Endothelial cell of umbilical vein (primary cell): ENCODE measurements around the gene TMPRSS3. TPM values are rescaled to one million over a fixed set of nuclear protein-coding genes. Genes with fewer than 3 reads are reported as not detected.

Source experiments
- BruUV-seq: library from RNA; stranded (reverse); fragments of 400-500 nt; replicated peaks from 2 replicates; lab custom pipeline; 2021; lab: Mats Ljungman, UMichigan
- CTCF ChIA-PET: fragments of 300-600, 350-600 bp; sonication (Branson Sonifier 250); formaldehyde crosslinking; loops from one replicate; lab custom pipeline; 2021; ENCODE audit warnings: antibody characterized with exemption, inconsistent platforms; lab: Charles Lee
- POLR2A ChIA-PET: fragments of 300-600, 350-600 bp; sonication (Branson Sonifier 250); formaldehyde crosslinking; loops from one replicate; lab custom pipeline; 2021; ENCODE audit warnings: antibody characterized with exemption, inconsistent platforms; lab: Charles Lee
- DNase-seq: peaks from one replicate; pipeline ENCODE4 v3.0.0-alpha.2; 2011; ENCODE audit warnings: low read depth, low spot score
- FAIRE-seq: peaks from 2 replicates; lab custom pipeline; 2011; peaks lifted over from hg19 to GRCh38; lab: Jason Lieb, UNC
- H2AFZ ChIP-seq: 2 replicates; pipeline ENCODE4 v1.6.0; 2012; ENCODE audit warnings: low read depth, low read length, control low read depth, inconsistent platforms
- H3K27ac ChIP-seq: 2 replicates; pipeline ENCODE4 v1.5.1; 2011; ENCODE audit warnings: low read depth, mild to moderate bottlenecking, control low read depth, low read length, moderate library complexity; ENCODE audit not compliant: insufficient read depth
- H3K27me3 ChIP-seq, 2 experiments: 2 replicates each; pipeline versions ENCODE4 v1.6.0 to v1.6.1; 2011; ENCODE audit warnings: low read length in 2 of 2, mixed read lengths in 1 of 2; ENCODE audit not compliant: control insufficient read depth in 2 of 2, insufficient read depth in 2 of 2
- H3K36me3 ChIP-seq, 2 experiments: 2 replicates in 1 of 2; 3 replicates in 1 of 2; pipeline ENCODE4 v1.5.1; 2011; ENCODE audit warnings: low read length in 2 of 2, mild to moderate bottlenecking in 1 of 2, moderate library complexity in 1 of 2; ENCODE audit not compliant: control insufficient read depth in 2 of 2, insufficient read depth in 2 of 2; ENCODE audit errors: extremely low read depth in 1 of 2
- H3K4me1 ChIP-seq: 3 replicates; pipeline ENCODE4 v1.5.1; 2011; ENCODE audit warnings: mild to moderate bottlenecking, low read length; ENCODE audit not compliant: control insufficient read depth, insufficient read depth; ENCODE audit errors: extremely low read depth
- H3K4me2 ChIP-seq: 2 replicates; pipeline ENCODE4 v1.6.1; 2011; ENCODE audit warnings: low read length, control low read depth, mixed read lengths; ENCODE audit not compliant: insufficient read depth
- H3K4me3 ChIP-seq, 3 experiments: fragments of 200-600 bp in 1 of 3; sonication (generic), shearing (Covaris generic) in 1 of 3; replicated peaks in 1 of 3; 2 replicates each; pipeline ENCODE4 v1.5.1; 2011 to 2016; ENCODE audit warnings: control low read depth in 3 of 3, low read length in 3 of 3, mild to moderate bottlenecking in 2 of 3, inconsistent platforms in 1 of 3, low read depth in 1 of 3, moderate library complexity in 1 of 3; ENCODE audit not compliant: insufficient read depth in 1 of 3
- H3K79me2 ChIP-seq: 2 replicates; pipeline ENCODE4 v1.6.0; 2012; ENCODE audit warnings: low read length, inconsistent platforms; ENCODE audit not compliant: control insufficient read depth, insufficient read depth
- H3K9ac ChIP-seq: replicated peaks from 2 replicates; pipeline ENCODE3; 2011; ENCODE audit warnings: low read length, control low read depth; ENCODE audit not compliant: insufficient read depth; ENCODE audit errors: extremely low read depth
- H3K9me1 ChIP-seq: replicated peaks from 3 replicates; pipeline ENCODE4 v1.6.0; 2011; ENCODE audit warnings: mild to moderate bottlenecking, low read length; ENCODE audit not compliant: control insufficient read depth, insufficient read depth; ENCODE audit errors: extremely low read depth
- H3K9me3 ChIP-seq: replicated peaks from 2 replicates; pipeline ENCODE4 v1.5.1; 2012; ENCODE audit warnings: low read length, inconsistent platforms; ENCODE audit not compliant: control insufficient read depth, insufficient read depth
- H4K20me1 ChIP-seq: replicated peaks from 2 replicates; pipeline ENCODE3; 2011; ENCODE audit warnings: mild to moderate bottlenecking, low read length; ENCODE audit not compliant: control insufficient read depth, insufficient read depth; ENCODE audit errors: extremely low read depth
- CTCF ChIP-seq, 2 donors: IDR thresholded peaks; 1 replicate in 1 of 2; 2 replicates in 1 of 2; pipeline ENCODE4 v1.5.1; 2011; ENCODE audit warnings: low read length in 2 of 2, mild to moderate bottlenecking in 2 of 2, moderate library complexity in 2 of 2, control low read depth in 1 of 2, inconsistent platforms in 1 of 2, low read depth in 1 of 2; ENCODE audit not compliant: insufficient read depth in 1 of 2; ENCODE audit errors: extremely low read depth in 1 of 2
- EZH2 ChIP-seq: IDR thresholded peaks from 2 replicates; pipeline ENCODE4 v1.6.1; 2012; ENCODE audit warnings: borderline replicate concordance, low read depth, mild to moderate bottlenecking, moderate library complexity, low read length, inconsistent platforms; ENCODE audit not compliant: severe bottlenecking
- FOS ChIP-seq: IDR thresholded peaks from 2 replicates; pipeline ENCODE4 v1.6.1; 2011; ENCODE audit warnings: mild to moderate bottlenecking, low read length, moderate library complexity, borderline replicate concordance; ENCODE audit not compliant: insufficient read depth
- GATA2 ChIP-seq: IDR thresholded peaks from 2 replicates; pipeline ENCODE4 v1.7.0; 2011; ENCODE audit warnings: low read depth, mild to moderate bottlenecking, moderate library complexity, mixed read lengths, low read length; ENCODE audit not compliant: insufficient read length, insufficient read depth
- JUN ChIP-seq: IDR thresholded peaks from 2 replicates; pipeline ENCODE4 v1.6.1; 2011; ENCODE audit warnings: borderline replicate concordance, low read depth; ENCODE audit not compliant: insufficient read length, insufficient read depth
- MAX ChIP-seq: IDR thresholded peaks from 2 replicates; pipeline ENCODE4 v1.6.1; 2011; ENCODE audit not compliant: insufficient read depth, insufficient read length
- MYC ChIP-seq: IDR thresholded peaks from one replicate; pipeline ENCODE4 v1.6.1; 2011; ENCODE audit warnings: mild to moderate bottlenecking, low read depth, low read length
- POLR2A ChIP-seq: IDR thresholded peaks from 2 replicates; pipeline ENCODE4 v1.6.1; 2012; ENCODE audit warnings: low read depth, mild to moderate bottlenecking, control low read depth, low read length
- POLR2AphosphoS5 ChIP-seq: IDR thresholded peaks from 2 replicates; pipeline ENCODE4 v1.6.1; 2012; ENCODE audit warnings: low read depth, mild to moderate bottlenecking, control low read depth, low read length, moderate library complexity; ENCODE audit not compliant: insufficient read depth
- dilution Hi-C: fragments of 300-500 bp; cut with MboI; formaldehyde crosslinking; loops from one replicate; pipeline ENCODE4 v1.15.0; 2019; ENCODE audit warnings: low sequenced_read_pairs; ENCODE audit not compliant: extremely low pct_ligation_motif_present
- intact Hi-C: fragments of 100-400 bp; cut with micrococcal nuclease; formaldehyde crosslinking; loops from one replicate; pipeline ENCODE4 v1.10.0; 2022
- polyA plus RNA-seq, 4 experiments: library from polyadenylated mRNA; depleted of rRNA in 3 of 4; stranded (reverse) in 3 of 4; unstranded in 1 of 4; fragments of >200 nt; gene quantifications; 2 replicates each; pipeline versions ENCODE4 v1.2.1 to v1.2.3, GENCODE V29; 2011 to 2012; ENCODE audit warnings: missing spikeins in 1 of 4
- total RNA-seq: library from RNA; stranded (reverse); gene quantifications from 2 replicates; pipeline ENCODE4 v1.2.3, GENCODE V29; 2021

TMPRSS3 gene
- total and polyA plus RNA-seq, 2 donors (not counting 3 experiments of a cell fraction or from before 2014, with no cell fraction given), result not detected

GRCh38 chr21:42386034-42386591 lies 9.7 kb downstream of the TMPRSS3 start:
- H3K4me2 ChIP-seq, result no peak overlapping the region
- H3K9me3 ChIP-seq, result no peaks in the 10 kb centered on the region
- H2AFZ ChIP-seq, result no peak overlapping the region
- no peak overlapping the region for H3K4me3 ChIP-seq
- FAIRE-seq (no peak), DNase-seq (no peak)
- intact Hi-C loops (no loop called here), dilution Hi-C loops (no loop called here)
- H3K9me1 ChIP-seq, result no peaks in the 10 kb centered on the region
- no peak for TF ChIP-seq FOS
- no peak for TF ChIP-seq POLR2A
- TF ChIP-seq JUN, result no peak
- TF ChIP-seq MAX, result no peak
- TF ChIP-seq GATA2, result no peak
- no peak for TF ChIP-seq POLR2AphosphoS5
- TF ChIP-seq EZH2, result no peak
- no peak for TF ChIP-seq CTCF (IDR thresholded peaks at IDR 0.05; ENCODE audit: extremely low read depth in 1 of 2, insufficient read depth in 1 of 2, low read depth in 1 of 2, low read length in 2 of 2)
- TF ChIP-seq MYC, result no peak
- POLR2A ChIA-PET, result no interaction called here
- H3K9ac ChIP-seq, result no peak overlapping the region
- CTCF ChIA-PET, result no interaction called here
- BruUV-seq, result no TSS peak
- peaks cover 2 to 12% of the 10 kb centered on the region in 2 experiments for H3K27me3 ChIP-seq
- no peaks in the 10 kb centered on the region for H3K4me1 ChIP-seq
- no peaks in the 10 kb centered on the region for H3K79me2 ChIP-seq
- H3K36me3 ChIP-seq, result no peaks in the 10 kb centered on the region
- H4K20me1 ChIP-seq, result no peaks in the 10 kb centered on the region
- no peak overlapping the region for H3K27ac ChIP-seq
